Measurements from ENCODE around the gene ABLIM2.

Gene ABLIM2

DNA sequence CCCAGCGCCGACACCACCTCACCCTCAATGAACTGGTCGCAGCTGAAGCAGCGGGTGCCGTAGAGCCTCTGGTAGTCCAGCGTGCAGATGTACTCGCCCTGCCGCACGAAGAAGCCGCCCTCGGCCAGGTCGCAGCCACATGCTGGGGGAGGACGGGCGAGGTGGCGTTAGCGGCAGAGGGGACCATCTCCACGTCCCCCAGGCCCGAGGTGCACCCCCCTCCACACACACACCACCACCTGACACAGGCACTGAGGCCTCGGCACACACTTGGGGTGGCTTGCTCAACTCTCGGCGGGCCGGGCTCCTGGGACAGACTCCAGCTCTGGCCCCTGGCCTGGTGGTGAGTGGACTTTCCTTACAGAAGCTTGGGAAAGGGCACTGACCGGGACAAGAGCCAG, 61.5 kb downstream of the ABLIM2 start:
- peaks cover 12% of the 10 kb centered on the region for H3K9me3 ChIP-seq (ENCODE audit: severe bottlenecking)
- H3K36me3 ChIP-seq (ENCODE audit: low read depth): no peaks in the 10 kb centered on the region
- TF ChIP-seq, protein P1, sequence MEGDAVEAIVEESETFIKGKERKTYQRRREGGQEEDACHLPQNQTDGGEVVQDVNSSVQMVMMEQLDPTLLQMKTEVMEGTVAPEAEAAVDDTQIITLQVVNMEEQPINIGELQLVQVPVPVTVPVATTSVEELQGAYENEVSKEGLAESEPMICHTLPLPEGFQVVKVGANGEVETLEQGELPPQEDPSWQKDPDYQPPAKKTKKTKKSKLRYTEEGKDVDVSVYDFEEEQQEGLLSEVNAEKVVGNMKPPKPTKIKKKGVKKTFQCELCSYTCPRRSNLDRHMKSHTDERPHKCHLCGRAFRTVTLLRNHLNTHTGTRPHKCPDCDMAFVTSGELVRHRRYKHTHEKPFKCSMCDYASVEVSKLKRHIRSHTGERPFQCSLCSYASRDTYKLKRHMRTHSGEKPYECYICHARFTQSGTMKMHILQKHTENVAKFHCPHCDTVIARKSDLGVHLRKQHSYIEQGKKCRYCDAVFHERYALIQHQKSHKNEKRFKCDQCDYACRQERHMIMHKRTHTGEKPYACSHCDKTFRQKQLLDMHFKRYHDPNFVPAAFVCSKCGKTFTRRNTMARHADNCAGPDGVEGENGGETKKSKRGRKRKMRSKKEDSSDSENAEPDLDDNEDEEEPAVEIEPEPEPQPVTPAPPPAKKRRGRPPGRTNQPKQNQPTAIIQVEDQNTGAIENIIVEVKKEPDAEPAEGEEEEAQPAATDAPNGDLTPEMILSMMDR (IDR thresholded peaks at IDR 0.05; ENCODE audit: poor library complexity, severe bottlenecking): no peak
- DNase-seq (ENCODE audit: low spot score) (no peak), ATAC-seq (ENCODE audit: low read depth) (no peak)
- no peak overlapping the region for H3K27ac ChIP-seq (ENCODE audit: poor library complexity, severe bottlenecking)
- no peaks in the 10 kb centered on the region for H3K27me3 ChIP-seq (ENCODE audit: insufficient read depth, poor library complexity, severe bottlenecking)
- H3K4me3 ChIP-seq (ENCODE audit: severe bottlenecking): no peak overlapping the region
- H3K4me1 ChIP-seq (ENCODE audit: insufficient read depth, poor library complexity, severe bottlenecking): peaks cover 9% of the 10 kb centered on the region

DNA sequence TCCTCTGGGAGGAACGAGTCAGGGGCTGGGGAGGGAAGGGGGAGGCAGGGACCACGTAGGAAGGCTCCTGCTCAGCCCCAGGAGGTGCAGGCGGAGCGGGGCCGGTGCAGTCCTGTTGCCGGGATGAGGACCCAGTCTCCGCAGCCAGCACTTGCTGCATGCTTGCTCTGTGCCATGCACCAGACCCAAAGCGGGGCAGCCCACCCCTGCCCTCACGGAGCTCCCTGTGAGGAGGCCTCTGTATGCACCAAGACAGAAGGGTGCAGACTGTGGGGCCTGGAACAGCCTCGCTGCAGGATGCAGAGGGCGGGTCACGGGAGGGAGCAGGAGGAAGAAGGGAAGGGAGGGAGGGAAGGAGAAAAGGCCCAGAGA, 61.9 kb downstream of the ABLIM2 start:
- TF ChIP-seq, protein P1 (IDR thresholded peaks at IDR 0.05; ENCODE audit: poor library complexity, severe bottlenecking): no peak
- peaks cover 12% of the 10 kb centered on the region for H3K9me3 ChIP-seq (ENCODE audit: severe bottlenecking)
- H3K36me3 ChIP-seq (ENCODE audit: low read depth): no peaks in the 10 kb centered on the region
- H3K4me3 ChIP-seq (ENCODE audit: severe bottlenecking): no peak overlapping the region
- peaks cover 7% of the 10 kb centered on the region for H3K4me1 ChIP-seq (ENCODE audit: insufficient read depth, poor library complexity, severe bottlenecking)
- ATAC-seq (ENCODE audit: low read depth) (no peak), DNase-seq (ENCODE audit: low spot score) (no peak)
- no peak overlapping the region for H3K27ac ChIP-seq (ENCODE audit: poor library complexity, severe bottlenecking)
- no peaks in the 10 kb centered on the region for H3K27me3 ChIP-seq (ENCODE audit: insufficient read depth, poor library complexity, severe bottlenecking)

DNA sequence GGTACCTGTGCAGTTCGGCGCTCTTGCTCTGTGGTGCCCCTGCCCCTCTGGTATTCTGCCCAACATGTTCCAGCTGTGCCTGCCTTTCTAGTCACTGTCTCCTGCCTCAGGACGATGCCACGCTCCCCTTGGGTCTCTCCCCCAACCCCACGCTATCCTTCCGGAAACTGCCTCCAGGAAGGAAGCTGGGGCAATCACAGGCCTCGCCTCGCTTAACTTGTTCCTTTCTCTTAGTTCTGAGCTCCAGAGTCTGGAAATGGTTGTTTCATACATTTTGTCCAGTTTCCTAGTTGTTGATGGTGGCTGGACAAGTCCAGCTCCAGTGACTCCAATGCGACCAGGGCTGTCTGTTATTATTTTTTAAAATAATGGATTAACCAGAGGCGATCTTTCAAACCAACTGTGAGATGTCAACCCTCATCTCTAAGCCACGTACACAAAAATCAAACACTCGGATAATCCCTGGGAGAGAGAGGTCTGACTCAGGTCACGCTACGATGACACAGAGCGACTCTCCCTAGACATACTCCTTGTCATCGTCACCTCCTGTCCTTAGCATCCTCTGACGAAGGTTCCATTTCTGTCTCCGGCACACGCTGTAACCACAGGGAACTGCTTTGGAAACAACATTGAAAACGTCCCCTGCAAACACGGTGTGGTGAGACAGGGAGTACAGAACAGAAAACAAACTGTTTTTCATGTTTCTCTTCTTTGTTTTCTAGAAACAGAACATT, 62.5 kb downstream of the ABLIM2 start:
- H3K27me3 ChIP-seq (ENCODE audit: insufficient read depth, poor library complexity, severe bottlenecking): no peaks in the 10 kb centered on the region
- no peak overlapping the region for H3K27ac ChIP-seq (ENCODE audit: poor library complexity, severe bottlenecking)
- H3K9me3 ChIP-seq (ENCODE audit: severe bottlenecking): peaks cover 12% of the 10 kb centered on the region
- no peaks in the 10 kb centered on the region for H3K36me3 ChIP-seq (ENCODE audit: low read depth)
- H3K4me1 ChIP-seq (ENCODE audit: insufficient read depth, poor library complexity, severe bottlenecking): peaks cover 4% of the 10 kb centered on the region
- TF ChIP-seq, protein P1 (IDR thresholded peaks at IDR 0.05; ENCODE audit: poor library complexity, severe bottlenecking): no peak
- DNase-seq (ENCODE audit: low spot score) (no peak), ATAC-seq (ENCODE audit: low read depth) (no peak)
- no peak overlapping the region for H3K4me3 ChIP-seq (ENCODE audit: severe bottlenecking)

DNA sequence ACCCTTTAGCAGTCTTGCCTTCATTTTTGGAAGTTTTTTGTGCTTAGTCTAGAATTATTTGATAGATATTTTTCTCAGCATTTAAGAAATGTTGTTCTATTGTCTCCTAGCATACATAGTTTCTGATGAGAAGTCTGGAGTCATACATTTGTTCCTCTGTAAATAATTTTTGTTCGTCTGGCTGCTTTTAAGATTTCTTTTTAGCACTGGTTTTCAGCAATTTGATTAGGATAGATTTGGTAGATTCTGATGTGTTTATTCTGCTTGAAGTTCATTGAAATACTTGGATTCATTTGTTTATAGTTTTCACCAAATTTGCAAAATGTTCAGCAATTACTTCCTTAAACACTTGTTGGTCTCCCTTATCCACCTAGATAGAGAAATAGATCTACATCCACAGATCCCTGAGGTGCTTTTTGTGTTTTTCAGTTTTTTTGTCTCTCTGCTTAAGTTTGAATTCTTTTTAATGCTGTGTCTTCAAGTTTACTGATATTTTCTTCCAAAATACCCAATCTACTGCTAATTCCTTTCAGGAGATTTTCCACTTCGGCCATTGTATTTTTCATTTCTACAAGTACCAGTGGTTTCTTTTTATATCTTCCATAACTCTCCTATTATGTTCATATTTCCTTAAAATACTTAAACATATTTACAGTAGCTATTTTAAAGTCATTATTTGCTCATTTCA, 64.9 kb downstream of the ABLIM2 start:
- ATAC-seq (ENCODE audit: low read depth): no peak
- peaks cover 12% of the 10 kb centered on the region for H3K9me3 ChIP-seq (ENCODE audit: severe bottlenecking)
- H3K4me1 ChIP-seq (ENCODE audit: insufficient read depth, poor library complexity, severe bottlenecking): peaks cover 8% of the 10 kb centered on the region
- no peaks in the 10 kb centered on the region for H3K27me3 ChIP-seq (ENCODE audit: insufficient read depth, poor library complexity, severe bottlenecking)
- no peaks in the 10 kb centered on the region for H3K36me3 ChIP-seq (ENCODE audit: low read depth)
- H3K4me3 ChIP-seq (ENCODE audit: severe bottlenecking): no peak overlapping the region
- DNase-seq (ENCODE audit: low spot score): no peak
- TF ChIP-seq, protein P1 (IDR thresholded peaks at IDR 0.05; ENCODE audit: poor library complexity, severe bottlenecking): no peak
- H3K27ac ChIP-seq (ENCODE audit: poor library complexity, severe bottlenecking): no peak overlapping the region

DNA sequence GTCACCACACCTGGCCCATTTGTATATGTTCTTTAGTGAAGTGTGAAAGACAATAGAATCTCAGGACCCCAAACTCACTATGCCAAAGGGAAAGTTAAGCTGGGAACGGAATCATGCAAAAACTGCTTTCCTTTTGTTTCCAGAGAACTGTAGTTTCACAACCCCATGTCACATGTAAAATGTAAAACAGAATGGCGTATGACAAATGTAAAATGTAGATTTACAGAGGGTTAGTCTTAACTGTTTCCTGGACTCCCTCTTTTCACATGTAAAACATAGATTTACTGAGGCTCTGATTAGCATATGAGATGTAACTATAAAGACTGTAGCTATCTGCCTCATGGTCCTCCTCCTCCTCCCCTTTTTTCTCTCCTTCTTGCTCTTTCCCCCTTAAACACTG, 66.3 kb downstream of the ABLIM2 start:
- no peak overlapping the region for H3K27ac ChIP-seq (ENCODE audit: poor library complexity, severe bottlenecking)
- no peak for ATAC-seq (ENCODE audit: low read depth)
- H3K4me1 ChIP-seq (ENCODE audit: insufficient read depth, poor library complexity, severe bottlenecking): peaks cover 8% of the 10 kb centered on the region
- no peak for DNase-seq (ENCODE audit: low spot score)
- TF ChIP-seq, protein P1 (IDR thresholded peaks at IDR 0.05; ENCODE audit: poor library complexity, severe bottlenecking): no peak
- H3K4me3 ChIP-seq (ENCODE audit: severe bottlenecking): no peak overlapping the region
- no peaks in the 10 kb centered on the region for H3K36me3 ChIP-seq (ENCODE audit: low read depth)
- H3K27me3 ChIP-seq (ENCODE audit: insufficient read depth, poor library complexity, severe bottlenecking): no peaks in the 10 kb centered on the region
- H3K9me3 ChIP-seq (ENCODE audit: severe bottlenecking): peaks cover 12% of the 10 kb centered on the region
